TTC549 (cell line): ENCODE results near the gene TMEM169.

Experiments used
- FAIRE-seq: peaks from 2 replicates; lab custom pipeline; 2012; peaks lifted over from hg19 to GRCh38; lab: Jason Lieb, UNC

The TMEM169 gene

GRCh38 chr2:216104691-216105090 lies 23.0 kb downstream of the TMEM169 start:
- no peak for FAIRE-seq

GRCh38 chr2:216107320-216107719 lies 25.6 kb downstream of the TMEM169 start:
- no peak for FAIRE-seq

- FAIRE-seq, result no peak
These were observed 26.0 kb downstream of the TMEM169 start for GRCh38 chr2:216107760-216108159.

GRCh38 chr2:216108310-216108966 lies 26.7 kb downstream of the TMEM169 start:
- FAIRE-seq, result no peak

GRCh38 chr2:216108967-216109921 lies 27.5 kb downstream of the TMEM169 start, which contains the start of gene XRCC5:
Gene XRCC5 (plus strand): TSS chr2:216109348. CDS start chr2:216109437, 89 bp downstream.
- peak; percentile 82 for FAIRE-seq

GRCh38 chr2:216109962-216110614 lies 28.4 kb downstream of the TMEM169 start:
- no peak for FAIRE-seq

- FAIRE-seq, result no peak
These were observed 28.9 kb downstream of the TMEM169 start for GRCh38 chr2:216110620-216111019.

GRCh38 chr2:216111122-216111521 lies 29.4 kb downstream of the TMEM169 start:
- FAIRE-seq, result no peak

GRCh38 chr2:216112926-216113325 lies 31.2 kb downstream of the TMEM169 start:
- FAIRE-seq, result no peak

GRCh38 chr2:216113572-216113971 lies 31.9 kb downstream of the TMEM169 start:
- no peak for FAIRE-seq

- FAIRE-seq, result no peak
These were observed 32.6 kb downstream of the TMEM169 start for GRCh38 chr2:216114382-216114713.

- FAIRE-seq, result peak; percentile 97
These were observed 33.2 kb downstream of the TMEM169 start for GRCh38 chr2:216114714-216115531.

- FAIRE-seq, result no peak
These were observed 34.7 kb downstream of the TMEM169 start for GRCh38 chr2:216116418-216116817.

GRCh38 chr2:216117561-216118340 lies 36.0 kb downstream of the TMEM169 start:
- no peak for FAIRE-seq

GRCh38 chr2:216118474-216118873 lies 36.8 kb downstream of the TMEM169 start:
- FAIRE-seq, result no peak

- FAIRE-seq, result no peak
These were observed 37.4 kb downstream of the TMEM169 start for GRCh38 chr2:216119146-216119545.

GRCh38 chr2:216119986-216120385 lies 38.3 kb downstream of the TMEM169 start:
- FAIRE-seq, result no peak

GRCh38 chr2:216121255-216121654 lies 39.5 kb downstream of the TMEM169 start:
- no peak for FAIRE-seq

- FAIRE-seq, result no peak
These were observed 45.2 kb downstream of the TMEM169 start for GRCh38 chr2:216126943-216127342.

GRCh38 chr2:216130346-216130971 lies 48.7 kb downstream of the TMEM169 start:
- no peak for FAIRE-seq
